NCI-H1694 treated with DMSO at 0.1 percent for 48 hours (cell line): Measurements from ENCODE around the gene BORCS8.
"Not testable (repeated sequence)": the region's sequence is repeated elsewhere in the genome, so short reads cannot be mapped to it uniquely, and the experiment has no call there.

Experiments used
- DNase-seq: peaks from one replicate; lab custom pipeline; 2025; lab: John Stamatoyannopoulos, UW

Gene BORCS8

DNA sequence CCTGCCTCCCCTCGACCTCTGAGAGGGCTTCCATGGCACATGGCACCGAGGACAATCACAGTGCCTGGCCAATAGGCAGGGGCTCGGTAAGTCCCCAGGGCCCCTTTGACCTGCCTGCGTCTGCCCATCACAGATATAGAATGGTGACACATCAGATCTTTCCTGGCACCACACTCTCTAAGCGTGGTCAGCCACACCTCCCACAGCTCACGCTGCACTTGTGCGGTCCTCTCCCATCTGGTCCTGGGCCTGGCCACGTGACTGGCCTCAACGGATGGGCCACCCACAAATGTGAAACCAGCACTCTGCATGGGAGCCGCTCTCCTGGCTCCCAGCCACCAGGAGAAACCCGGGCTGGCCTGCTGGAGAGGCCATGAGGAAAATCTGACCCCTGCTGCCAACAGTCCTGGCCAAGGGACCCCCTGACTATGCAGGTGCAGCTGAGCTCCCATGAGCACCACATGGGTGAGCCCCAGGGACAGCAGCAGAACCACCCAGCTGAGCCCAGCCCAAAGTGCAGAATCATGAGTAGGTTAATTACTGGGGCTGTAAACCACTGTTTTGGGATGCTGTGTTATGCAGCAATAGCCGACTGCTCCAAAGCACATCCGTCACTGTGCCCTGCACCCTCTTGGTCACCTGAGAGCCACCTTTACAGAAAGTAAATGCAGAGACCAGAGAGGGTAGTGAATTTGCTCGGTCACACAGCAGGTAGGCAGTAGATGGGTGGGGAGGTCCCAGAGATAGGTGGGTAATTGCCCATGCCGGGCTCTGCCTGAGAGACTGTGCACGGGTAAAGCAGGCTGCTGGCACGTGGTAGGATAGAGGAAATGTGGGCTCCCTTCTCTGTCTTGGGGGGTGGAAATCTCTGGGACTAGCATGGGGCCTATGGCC lies 12.2 kb downstream of the BORCS8 start:
- no peak for DNase-seq

DNA sequence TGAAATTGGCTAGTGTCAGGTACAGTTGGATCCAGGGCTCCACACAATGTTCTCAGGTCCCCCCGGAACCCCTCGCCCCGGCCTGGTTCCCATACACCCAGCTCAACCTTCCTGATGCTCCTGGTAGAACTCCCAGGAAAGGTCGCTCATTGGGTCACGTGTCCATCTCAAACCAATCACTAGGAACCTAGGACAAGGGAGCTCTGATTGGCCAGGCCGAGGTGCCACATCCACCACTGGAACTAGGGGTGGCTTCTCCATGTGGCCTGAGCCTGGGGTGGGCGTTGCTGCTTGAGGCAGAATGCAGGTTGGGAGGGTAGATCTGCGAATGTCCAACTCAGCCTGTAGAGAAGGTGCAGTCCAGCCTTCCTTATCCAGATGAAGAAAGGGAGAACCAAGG lies 15.0 kb downstream of the BORCS8 start:
- no peak for DNase-seq

DNA sequence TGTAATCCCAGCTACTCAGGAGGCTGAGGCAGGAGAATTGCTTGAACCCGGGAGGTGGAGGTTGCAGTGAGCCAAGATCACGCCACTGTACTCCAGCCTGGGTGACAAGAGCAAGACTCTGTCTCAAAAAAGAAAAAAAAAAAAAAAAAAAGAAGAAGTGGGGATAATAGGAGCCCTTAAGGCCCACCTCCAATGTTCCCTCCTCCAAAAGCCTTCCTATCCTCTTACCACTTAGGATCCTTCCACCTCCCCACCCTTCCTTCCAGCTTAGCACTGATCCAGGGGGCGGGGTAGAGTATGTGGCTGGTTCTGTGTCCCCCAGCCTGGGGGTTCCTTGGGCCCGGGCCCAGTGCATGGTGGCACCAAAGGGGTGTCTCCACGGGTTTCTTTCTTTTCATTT lies 18.7 kb downstream of the BORCS8 start:
- DNase-seq: not testable (repeated sequence)

DNA sequence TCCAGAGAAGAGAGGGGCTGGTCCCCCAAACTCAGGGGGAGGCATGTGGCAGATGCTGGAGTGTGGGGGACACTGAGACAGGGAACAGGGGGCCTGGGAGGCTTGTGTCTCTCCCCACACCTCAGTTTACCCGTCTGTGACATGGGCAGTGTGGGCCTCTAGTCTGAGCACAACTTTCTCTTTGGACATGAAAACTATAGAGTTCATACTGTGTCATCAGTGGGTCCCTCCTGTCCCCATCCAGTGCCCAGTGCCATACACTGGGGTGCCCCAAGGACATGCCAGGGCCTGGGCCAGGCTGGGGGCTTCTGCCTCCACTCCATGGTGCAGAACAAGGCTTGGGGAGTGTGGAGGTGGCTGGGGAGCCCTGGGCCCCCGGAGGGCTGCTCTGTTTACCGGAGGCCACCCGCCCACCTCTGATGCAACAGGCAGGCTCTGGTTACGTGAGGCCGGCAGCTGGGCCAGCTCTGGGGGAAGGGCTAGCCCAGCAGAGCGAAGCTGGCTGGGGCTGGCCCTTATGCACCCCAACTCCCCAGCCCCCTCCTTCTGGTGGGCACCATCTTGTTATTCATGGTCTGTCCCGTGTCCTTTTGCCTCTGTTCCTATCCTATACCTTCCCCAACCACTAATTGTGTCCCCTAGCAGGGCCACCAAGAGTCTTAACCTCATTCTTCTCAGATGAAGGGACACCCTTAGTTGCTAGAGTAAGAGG lies 20.0 kb downstream of the BORCS8 start:
- DNase-seq: no peak

DNA sequence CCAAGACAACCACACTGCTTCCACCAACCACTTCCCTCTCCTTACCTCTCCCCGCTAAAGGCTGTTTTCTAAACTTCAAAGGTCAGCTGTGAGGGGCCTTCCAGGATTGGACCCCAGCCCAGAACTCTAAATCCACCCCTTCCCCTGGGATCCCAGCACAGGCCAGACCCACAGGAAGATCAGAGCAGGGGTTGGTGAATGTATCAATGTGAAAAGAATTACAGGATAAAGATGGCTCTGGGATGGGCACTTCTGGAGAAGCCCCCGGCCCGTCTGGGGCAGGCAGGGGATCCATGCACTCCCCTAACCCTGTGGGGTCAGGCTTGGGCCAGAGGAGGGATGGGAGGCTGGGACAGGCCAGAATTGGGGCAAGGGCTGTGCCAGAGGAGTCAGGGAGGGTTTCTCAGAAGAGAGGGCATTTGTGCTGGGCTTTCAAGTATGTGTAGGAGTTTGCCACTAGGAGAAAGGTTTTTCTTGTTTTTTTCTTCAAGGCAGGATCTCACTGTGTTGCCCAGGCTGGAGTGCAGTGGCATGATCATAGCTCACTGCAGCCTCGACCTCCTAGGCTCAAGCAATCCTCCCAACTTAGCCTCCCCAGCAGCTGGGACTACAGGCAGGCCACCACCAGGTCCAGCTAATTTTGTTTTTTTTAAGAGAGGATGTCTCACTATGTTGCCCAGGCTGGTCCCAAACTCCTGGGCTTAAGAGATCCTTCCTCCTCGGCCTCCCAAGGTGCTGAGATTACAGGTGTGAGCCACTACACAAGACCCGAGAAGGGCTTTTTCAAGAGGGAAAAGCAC lies 20.9 kb downstream of the BORCS8 start:
- no peak for DNase-seq

DNA sequence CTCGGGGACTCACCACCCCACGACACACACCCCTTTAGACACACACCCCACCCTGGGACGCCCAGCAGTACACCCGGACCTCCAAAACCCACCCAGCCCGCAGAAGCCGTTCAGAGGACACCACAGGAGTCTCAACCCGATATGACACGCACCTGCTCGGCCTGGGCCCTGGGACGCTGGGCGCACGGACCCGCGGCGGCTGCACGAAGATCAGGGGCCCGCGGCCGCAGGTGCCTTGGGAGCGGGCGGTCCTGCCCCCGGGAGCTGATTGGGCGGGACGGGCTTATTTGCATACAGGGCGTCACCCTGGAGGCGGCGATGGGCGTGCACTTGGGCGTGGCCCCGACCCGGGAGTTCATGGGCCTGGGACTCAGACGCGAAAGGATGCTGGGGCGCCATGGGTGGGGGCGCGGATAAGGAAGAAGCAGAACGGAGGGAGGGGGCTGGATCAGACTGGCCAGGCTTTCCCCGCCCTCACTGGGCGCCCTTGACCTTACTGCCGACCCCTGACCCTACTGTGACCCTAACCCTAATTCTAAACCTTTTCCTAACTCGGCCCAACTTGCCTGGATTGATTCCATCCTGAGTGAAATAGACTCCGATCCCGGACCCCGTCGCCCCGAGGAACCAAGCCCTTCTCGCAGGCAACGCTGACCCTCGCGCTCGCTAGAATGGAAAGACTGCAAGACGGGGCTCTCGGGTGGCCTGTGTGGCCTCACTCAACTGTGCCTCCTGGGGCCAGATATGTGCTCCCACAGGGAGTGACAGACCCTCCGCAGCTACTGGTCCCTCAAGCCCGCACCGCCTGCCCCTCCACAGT lies 21.7 kb downstream of the BORCS8 start, which contains the start of gene MEF2B:
Gene MEF2B, minus strand, starts transcription at position 211 of the 820 bp plus-strand sequence. CDS start 19,528 bp downstream, outside the sequence.
- no peak for DNase-seq

- no peak for DNase-seq
Measured at GRCh38 chr19:19169236-19170052, 22.5 kb downstream of the BORCS8 start.

GRCh38 chr19:19167612-19168011 lies 24.3 kb downstream of the BORCS8 start:
- DNase-seq: no peak

DNA sequence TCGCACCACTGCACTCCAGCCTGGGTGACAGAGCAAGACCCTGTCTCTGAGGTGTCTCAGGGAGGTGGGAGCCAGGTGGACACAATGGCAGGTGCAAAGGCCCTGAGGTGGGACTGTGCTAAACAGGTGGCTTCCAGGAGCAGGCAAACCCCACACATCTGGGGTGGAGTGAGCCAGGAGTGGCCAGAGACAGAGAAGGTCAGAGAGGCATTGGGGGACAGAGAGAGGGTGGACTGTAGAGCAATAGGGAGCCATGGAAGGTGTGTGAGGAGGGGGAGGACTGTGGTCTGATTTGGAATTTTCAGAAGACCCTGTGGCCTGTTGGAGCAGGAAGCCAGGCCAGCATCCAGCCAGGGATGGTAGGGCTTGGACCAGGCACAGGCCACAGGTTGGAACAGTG lies 26.6 kb downstream of the BORCS8 start:
- DNase-seq: no peak

DNA sequence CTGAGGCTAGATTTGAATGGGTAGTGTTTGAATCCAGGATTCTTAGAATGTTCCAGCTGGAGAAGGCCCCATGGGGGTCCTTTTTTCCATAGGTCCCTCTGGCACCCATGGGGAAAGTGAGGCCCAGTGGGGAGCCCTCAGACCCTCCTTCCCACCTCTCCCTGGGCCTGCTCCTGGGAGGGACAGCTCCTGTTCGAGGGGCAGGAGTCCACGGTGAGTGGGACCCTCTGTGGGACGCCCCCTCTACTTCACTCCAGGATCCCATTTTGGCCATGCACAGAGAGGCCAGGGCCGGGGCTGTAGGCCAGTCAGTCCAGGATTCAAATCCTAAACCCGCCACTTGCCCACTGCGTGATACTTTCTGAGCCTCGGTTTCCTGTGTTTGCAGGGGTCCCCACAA lies 29.5 kb downstream of the BORCS8 start:
- DNase-seq: no peak

- DNase-seq: no peak
Measured at GRCh38 chr19:19160461-19161035, 31.4 kb downstream of the BORCS8 start.

GRCh38 chr19:19159534-19159933 lies 32.4 kb downstream of the BORCS8 start:
- DNase-seq: no peak

GRCh38 chr19:19157808-19158207 lies 34.1 kb downstream of the BORCS8 start:
- DNase-seq: no peak

DNA sequence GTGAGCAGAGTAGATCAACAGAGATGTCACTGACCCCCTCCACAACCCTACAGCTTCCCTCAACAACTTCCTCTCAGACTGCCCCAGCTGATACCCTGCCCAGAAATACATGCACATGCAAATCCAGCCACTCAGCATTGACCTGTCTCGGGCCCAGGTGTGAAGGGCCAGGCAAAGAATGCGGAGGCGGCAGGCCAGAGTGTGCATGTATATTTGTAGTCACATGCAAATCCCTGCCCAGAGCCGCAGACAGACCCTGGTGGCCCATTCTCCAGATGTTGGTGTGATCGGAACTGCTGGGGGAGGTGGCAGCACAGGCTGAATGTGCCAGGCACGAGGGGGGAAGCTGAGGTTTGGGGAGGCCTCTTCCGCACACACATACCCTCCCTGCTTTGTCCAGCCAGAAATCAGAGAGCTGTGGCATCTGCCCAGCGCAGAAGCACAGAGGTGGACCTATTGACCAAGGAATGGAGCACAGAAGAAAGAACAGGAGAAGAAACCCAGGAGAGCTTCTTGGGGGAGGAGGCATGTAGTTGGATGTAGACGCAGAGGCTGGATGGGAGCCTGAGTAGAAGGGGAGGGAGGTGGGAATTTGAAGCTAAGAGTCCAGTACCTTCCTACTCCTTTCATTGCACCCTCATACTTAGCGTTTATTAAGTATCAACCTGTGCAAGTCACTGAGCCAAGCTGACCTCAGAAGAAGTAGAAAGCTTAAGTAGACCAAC lies 36.3 kb downstream of the BORCS8 start:
- no peak for DNase-seq

- DNase-seq: no peak
Measured at GRCh38 chr19:19154768-19155494, 37.0 kb downstream of the BORCS8 start.

DNA sequence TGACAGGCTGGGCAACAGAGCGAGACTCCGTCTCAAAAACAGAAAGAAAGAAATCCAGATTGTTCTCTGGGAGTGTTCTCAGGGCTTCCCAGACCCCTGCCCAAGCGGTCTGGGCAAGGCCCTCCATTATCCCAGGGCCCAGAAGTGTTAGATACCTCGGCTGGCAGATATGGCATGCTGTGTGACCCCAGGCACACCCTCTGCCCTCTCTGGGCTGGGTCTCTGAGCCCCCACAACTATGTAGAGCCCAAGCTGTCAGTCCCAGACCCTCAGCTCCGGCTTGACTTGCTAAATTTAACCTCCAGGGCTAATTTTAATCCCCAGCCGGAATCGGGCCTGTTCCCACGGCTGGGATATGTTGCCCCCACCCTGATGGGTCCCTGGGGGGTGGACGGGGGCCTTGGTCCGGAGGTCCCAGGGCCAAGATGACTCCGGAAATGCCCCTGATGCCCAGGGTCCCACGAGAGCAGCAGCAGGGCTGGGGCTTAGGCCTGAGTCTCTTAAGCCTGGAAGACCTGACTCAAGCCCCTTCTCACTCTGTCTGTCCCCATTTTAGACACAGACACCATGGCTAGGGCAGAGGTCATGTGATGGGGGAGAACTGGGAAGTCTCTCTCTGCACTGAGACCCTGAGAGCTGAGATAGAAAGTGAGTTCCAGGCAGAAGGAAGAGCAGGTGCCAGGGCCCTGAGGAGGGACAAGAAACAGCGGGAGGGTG lies 39.1 kb downstream of the BORCS8 start:
- DNase-seq: no peak

GRCh38 chr19:19151418-19151817 lies 40.5 kb downstream of the BORCS8 start:
- no peak for DNase-seq

DNA sequence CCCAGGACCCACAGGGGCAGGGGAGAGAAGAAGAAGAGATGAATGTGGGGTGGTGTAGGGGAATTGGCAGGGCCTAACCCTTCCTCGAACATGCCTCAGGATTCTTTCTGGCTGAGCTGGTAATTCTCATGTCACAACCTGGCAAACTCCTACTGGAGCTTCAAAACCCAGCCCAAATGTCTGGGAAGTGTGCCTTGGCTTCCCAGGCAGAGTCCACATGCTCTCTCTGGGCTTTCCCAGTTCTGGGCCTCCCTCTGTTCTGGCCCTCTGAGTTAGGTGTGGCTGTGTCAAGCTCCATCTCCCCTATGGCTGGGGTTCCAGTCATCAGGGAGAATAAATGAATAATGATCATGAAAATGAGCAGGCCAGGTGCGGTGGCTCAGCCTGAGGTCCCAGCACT lies 42.5 kb downstream of the BORCS8 start:
- DNase-seq: no peak
